SK-N-SH treated with all-trans-retinoic acid at 6 μM for 48 hours (cell line): ENCODE measurements around the gene EXOC1.

Source experiments
- ARNTL ChIP-seq: fragments of 450-650 bp; formaldehyde crosslinking; IDR thresholded peaks from 2 replicates; pipeline ENCODE4 v1.5.0; 2020; ENCODE audit warnings: low read depth, mild to moderate bottlenecking, moderate library complexity, borderline replicate concordance
- GLIS3 ChIP-seq: fragments of 250-450 bp; sonication (Bioruptor Pico); IDR thresholded peaks from 2 replicates; pipeline ENCODE4 v1.5.0; 2020; ENCODE audit warnings: mild to moderate bottlenecking, moderate library complexity
- PATZ1 ChIP-seq: fragments of 250-450 bp; sonication (Bioruptor Pico); IDR thresholded peaks from 2 replicates; pipeline ENCODE4 v1.8.0; 2020; ENCODE audit warnings: mild to moderate bottlenecking, moderate library complexity, borderline replicate concordance
- ZC3H10 ChIP-seq: fragments of 250-450 bp; sonication (Bioruptor Pico); IDR thresholded peaks from 2 replicates; pipeline ENCODE4 v1.5.1; 2021; ENCODE audit warnings: mild to moderate bottlenecking, moderate library complexity

DNA sequence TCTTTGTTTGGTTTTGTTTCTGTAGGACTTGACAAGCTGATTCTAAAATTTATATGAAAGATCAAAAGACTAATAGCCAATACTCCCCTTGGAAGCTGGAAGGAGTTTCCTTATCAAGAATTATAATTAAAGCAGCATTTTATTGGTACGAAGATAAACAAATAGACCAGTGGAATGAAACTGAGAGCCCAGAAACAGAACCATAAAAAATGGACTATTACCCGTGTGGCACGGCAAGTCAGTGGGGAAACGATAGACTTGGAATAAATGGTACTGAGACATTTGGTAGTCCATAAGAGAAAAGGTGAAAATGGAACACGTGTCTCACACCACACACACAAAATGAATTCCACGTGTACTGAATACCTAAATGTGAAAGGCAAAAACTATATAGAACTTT is 52.9 kb downstream of the EXOC1 start:
- TF ChIP-seq ARNTL (CRISPR knock-in tag) (no peak), PATZ1 (no peak), GLIS3 (CRISPR knock-in tag) (no peak), ZC3H10 (no peak)
